ENCODE measurements around the gene LMOD2. TPM values are rescaled to one million over a fixed set of nuclear protein-coding genes. Genes with fewer than 3 reads are reported as not detected.

The LMOD2 gene
- total RNA-seq, 1 donor from 2014 or later = 888 TPM

- intact Hi-C loops (cut with micrococcal nuclease) = no loop called here
- H3K27ac ChIP-seq (replicated peaks) = peak overlapping the region; percentile 56
- peaks cover 79% of the 10 kb centered on the region for H3K4me1 ChIP-seq
Measured at GRCh38 chr7:123650595-123650994, 5.1 kb upstream of the LMOD2 start.

GRCh38 chr7:123652406-123652805, 3.3 kb upstream of the LMOD2 start:
- Histone ChIP-seq H3K36me3 (no peaks in the 10 kb centered on the region), H3K27me3 (ENCODE audit: low read depth) (no peaks in the 10 kb centered on the region), H3K27ac (replicated peaks) (peak overlapping the region; percentile 56), H3K9me3 (replicated peaks) (no peaks in the 10 kb centered on the region), H3K4me3 (no peak overlapping the region), H3K4me1 (peaks cover 60% of the 10 kb centered on the region)
- intact Hi-C loops (cut with micrococcal nuclease) = no loop called here
- no peak for TF ChIP-seq CTCF (IDR thresholded peaks at IDR 0.05; ENCODE audit: borderline replicate concordance)
- no peak for DNase-seq

More at GRCh38 chr7:123650595-123650994, 5.1 kb upstream of the LMOD2 start:
- no peaks in the 10 kb centered on the region for H3K27me3 ChIP-seq (ENCODE audit: low read depth)
- no peak overlapping the region for H3K4me3 ChIP-seq
- no peak for DNase-seq
- no peaks in the 10 kb centered on the region for H3K9me3 ChIP-seq (replicated peaks)
- no peak for TF ChIP-seq CTCF (IDR thresholded peaks at IDR 0.05; ENCODE audit: borderline replicate concordance)
- no peaks in the 10 kb centered on the region for H3K36me3 ChIP-seq

GRCh38 chr7:123653162-123653561, 2.5 kb upstream of the LMOD2 start:
- H3K9me3 ChIP-seq (replicated peaks) = no peaks in the 10 kb centered on the region
- H3K27ac ChIP-seq (replicated peaks) = peak overlapping the region; percentile 93
- peaks cover 60% of the 10 kb centered on the region for H3K4me1 ChIP-seq
- intact Hi-C loops (cut with micrococcal nuclease) = no loop called here
- no peak for TF ChIP-seq CTCF (IDR thresholded peaks at IDR 0.05; ENCODE audit: borderline replicate concordance)
- no peaks in the 10 kb centered on the region for H3K27me3 ChIP-seq (ENCODE audit: low read depth)
- no peaks in the 10 kb centered on the region for H3K36me3 ChIP-seq
- H3K4me3 ChIP-seq = no peak overlapping the region
- no peak for DNase-seq

- Histone ChIP-seq H3K4me3 (peak overlapping the region; percentile 71), H3K9me3 (replicated peaks) (no peaks in the 10 kb centered on the region), H3K27ac (replicated peaks) (peak overlapping the region; percentile 93), H3K36me3 (peaks cover 9% of the 10 kb centered on the region), H3K27me3 (ENCODE audit: low read depth) (no peaks in the 10 kb centered on the region), H3K4me1 (peaks cover 49% of the 10 kb centered on the region)
- intact Hi-C loops (cut with micrococcal nuclease) = no loop called here
- TF ChIP-seq CTCF (IDR thresholded peaks at IDR 0.05; ENCODE audit: borderline replicate concordance) = no peak
- no peak for DNase-seq
Measured at GRCh38 chr7:123656544-123657303, 1.1 kb downstream of the LMOD2 start.

- no peak for TF ChIP-seq CTCF (IDR thresholded peaks at IDR 0.05; ENCODE audit: borderline replicate concordance)
- H3K36me3 ChIP-seq = peaks cover 10% of the 10 kb centered on the region
- peak overlapping the region; percentile 93 for H3K27ac ChIP-seq (replicated peaks)
- H3K4me1 ChIP-seq = peaks cover 46% of the 10 kb centered on the region
- H3K27me3 ChIP-seq (ENCODE audit: low read depth) = no peaks in the 10 kb centered on the region
- H3K9me3 ChIP-seq (replicated peaks) = no peaks in the 10 kb centered on the region
- peak; percentile 24 for DNase-seq
- intact Hi-C loops (cut with micrococcal nuclease) = no loop called here
- H3K4me3 ChIP-seq = peak overlapping the region; percentile 71
Measured at GRCh38 chr7:123657304-123657685, 1.6 kb downstream of the LMOD2 start.
